Adrenal gland (tissue), 5 donors: ENCODE measurements around the gene RNF41.

ENCODE experiments used
- CTCF ChIP-seq, 6 experiments: fragments of 450-650 bp in 4 of 6; fragments of 200-600 bp in 2 of 6; sonication (generic) in 1 of 6; IDR thresholded peaks; 1 replicate in 5 of 6; 2 replicates in 1 of 6; pipeline versions ENCODE4 v1.5.1 to v1.8.0; 2016 to 2021; ENCODE audit warnings: antibody characterized with exemption in 6 of 6, mild to moderate bottlenecking in 2 of 6, moderate library complexity in 1 of 6
- POLR2A ChIP-seq, 2 donors: fragments of 450-650 bp; IDR thresholded peaks; one replicate each; pipeline ENCODE4 v1.6.1; 2017; ENCODE audit warnings: antibody characterized with exemption in 2 of 2, mild to moderate bottlenecking in 2 of 2, moderate library complexity in 1 of 2
- donor health status: DM: no; HTN: no; CAD: no.

- TF ChIP-seq CTCF (IDR thresholded peaks at IDR 0.05): peak; percentile 22 to 67 (median 57)
- TF ChIP-seq POLR2A (IDR thresholded peaks at IDR 0.05): no peak
Observed at GRCh38 chr12:56206452-56207166, 15.1 kb downstream of the RNF41 start.
